Suprapubic skin (tissue), 4 donors: ENCODE data around the gene GPER1. TPM values are rescaled to one million over a fixed set of nuclear protein-coding genes. Genes with fewer than 3 reads are reported as not detected.

Experiments used
- DNase-seq, 2 donors: peaks; one replicate each; pipeline ENCODE4 v3.0.0-alpha.2; 2019; ENCODE audit warnings: low spot score in 2 of 2
- H3K27ac ChIP-seq: fragments of 200-600 bp; sonication (generic); one replicate; pipeline ENCODE4 v1.5.1; 2019
- H3K27me3 ChIP-seq: fragments of 200-600 bp; sonication (generic); one replicate; pipeline ENCODE4 v1.5.1; 2019
- H3K36me3 ChIP-seq: fragments of 200-600 bp; sonication (generic); one replicate; pipeline ENCODE4 v1.5.1; 2019
- H3K4me1 ChIP-seq: fragments of 200-600 bp; sonication (generic); one replicate; pipeline ENCODE4 v1.5.1; 2019
- H3K4me3 ChIP-seq: fragments of 200-600 bp; sonication (generic); one replicate; pipeline ENCODE4 v1.5.1; 2019; ENCODE audit warnings: mild to moderate bottlenecking
- H3K9me3 ChIP-seq: fragments of 200-600 bp; sonication (generic); one replicate; pipeline ENCODE4 v1.5.1; 2019
- CTCF ChIP-seq, 2 donors: fragments of 200-600 bp in 1 of 2; fragments of 450-650 bp in 1 of 2; sonication (generic) in 1 of 2; IDR thresholded peaks; one replicate each; pipeline ENCODE4 v1.5.1; 2016 to 2019; ENCODE audit warnings: antibody characterized with exemption in 2 of 2, mild to moderate bottlenecking in 1 of 2, moderate library complexity in 1 of 2
- EP300 ChIP-seq: sonication (generic); formaldehyde crosslinking; IDR thresholded peaks from one replicate; pipeline ENCODE4 v1.6.1; 2017; ENCODE audit warnings: antibody characterized with exemption
- POLR2A ChIP-seq, 2 donors: fragments of 450-650 bp; IDR thresholded peaks; one replicate each; pipeline ENCODE4 v1.6.1; 2017; ENCODE audit warnings: antibody characterized with exemption in 2 of 2, mild to moderate bottlenecking in 2 of 2, moderate library complexity in 2 of 2
- POLR2AphosphoS5 ChIP-seq, 3 donors: sonication (generic); formaldehyde crosslinking; IDR thresholded peaks; one replicate each; pipeline ENCODE4 v1.6.1; 2017; ENCODE audit warnings: antibody characterized with exemption in 3 of 3
- WGBS: methylation state at CpG from one replicate; pipeline ENCODE4 v1.1.5; 2018; 5-methylcytosine and 5-hydroxymethylcytosine counted together
- total RNA-seq, 4 donors: library from RNA; depleted of rRNA; stranded (reverse); fragments of >200 nt; gene quantifications; one replicate each; pipeline ENCODE4 v1.1.0, GENCODE V29; 2016

GPER1 gene
- total RNA-seq, 4 donors from 2014 or later = 2.6 to 11.9 (median 5.1) TPM

DNA sequence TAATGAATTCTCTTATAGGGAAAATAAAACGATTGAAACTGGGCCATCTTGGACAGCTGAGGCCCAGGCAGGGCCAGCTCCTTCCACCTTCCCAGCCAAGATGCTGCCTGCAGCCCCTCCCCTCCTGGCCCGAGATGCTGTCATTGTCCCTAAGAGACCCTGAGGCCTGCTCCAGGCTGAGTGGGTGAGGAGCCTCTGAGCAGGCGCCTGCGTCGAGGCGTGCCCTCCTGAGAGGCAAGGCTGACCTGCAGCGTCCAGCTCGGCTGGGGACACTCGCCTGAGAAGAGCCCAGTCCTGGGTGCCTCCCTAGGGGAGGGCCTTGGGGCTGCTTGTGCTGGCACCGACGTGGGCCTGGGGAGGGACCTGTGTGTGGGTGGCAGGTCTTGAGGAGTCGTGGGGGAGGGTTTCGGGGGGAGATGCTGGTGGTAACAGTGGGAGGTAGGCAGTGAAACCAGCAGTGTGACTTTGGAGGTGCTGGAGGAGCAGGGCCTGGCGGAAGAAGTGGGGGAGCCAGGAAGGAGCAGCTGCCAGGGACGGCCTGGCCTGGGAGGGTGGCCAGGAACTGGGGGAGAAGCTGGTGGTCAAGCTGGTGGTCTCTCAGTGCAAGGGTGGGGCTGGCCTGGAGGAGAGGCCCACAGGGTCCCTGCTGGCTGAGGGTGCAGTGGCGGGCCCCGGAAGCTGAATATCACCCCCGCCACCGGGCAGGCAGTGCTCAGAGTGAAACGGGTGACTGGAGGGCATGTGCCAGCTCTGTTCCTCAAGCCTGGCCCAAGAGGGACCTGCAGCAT lies 35.7 kb upstream of the GPER1 start:
- Histone ChIP-seq H3K27me3 (no peaks in the 10 kb centered on the region), H3K27ac (peak overlapping the region; percentile 69), H3K4me3 (no peak overlapping the region), H3K36me3 (no peaks in the 10 kb centered on the region), H3K9me3 (no peaks in the 10 kb centered on the region), H3K4me1 (peaks cover 75% of the 10 kb centered on the region)
- DNase-seq = no peak
- whole genome bisulfite sequencing = 54% methylated on average over 14 of the region's 20 CpGs
- TF ChIP-seq POLR2A (IDR thresholded peaks at IDR 0.05) (no peak), POLR2AphosphoS5 (IDR thresholded peaks at IDR 0.05) (no peak), EP300 (no peak), CTCF (IDR thresholded peaks at IDR 0.05) (no peak)

GRCh38 chr7:1053002-1053411 lies 34.9 kb upstream of the GPER1 start:
- Histone ChIP-seq H3K36me3 (peaks cover 1% of the 10 kb centered on the region), H3K4me1 (peaks cover 68% of the 10 kb centered on the region), H3K27ac (peak overlapping the region; percentile 69), H3K9me3 (no peaks in the 10 kb centered on the region), H3K27me3 (no peaks in the 10 kb centered on the region), H3K4me3 (no peak overlapping the region)
- WGBS = 47% methylated on average over 2 of the region's 17 CpGs
- TF ChIP-seq POLR2AphosphoS5 (IDR thresholded peaks at IDR 0.05) (peak in 1 of 3 donors; percentile 58), CTCF (IDR thresholded peaks at IDR 0.05) (no peak), POLR2A (IDR thresholded peaks at IDR 0.05) (no peak), EP300 (no peak)
- DNase-seq = no peak

- no peak for DNase-seq
- TF ChIP-seq POLR2A (IDR thresholded peaks at IDR 0.05) (no peak), POLR2AphosphoS5 (IDR thresholded peaks at IDR 0.05) (no peak), EP300 (no peak), CTCF (IDR thresholded peaks at IDR 0.05) (no peak)
- H3K9me3 ChIP-seq = no peaks in the 10 kb centered on the region
- no peak overlapping the region for H3K4me3 ChIP-seq
- peak overlapping the region; percentile 69 for H3K27ac ChIP-seq
- 86% methylated on average over 13 of the region's 17 CpGs for WGBS
- peaks cover 6% of the 10 kb centered on the region for H3K36me3 ChIP-seq
- H3K4me1 ChIP-seq = peaks cover 68% of the 10 kb centered on the region
- no peaks in the 10 kb centered on the region for H3K27me3 ChIP-seq
Observed at GRCh38 chr7:1053816-1054370, 34.0 kb upstream of the GPER1 start.

GRCh38 chr7:1054438-1054837 lies 33.5 kb upstream of the GPER1 start:
- 77% methylated on average over 16 of the region's 25 CpGs for WGBS
- no peaks in the 10 kb centered on the region for H3K27me3 ChIP-seq
- DNase-seq = no peak

More at GRCh38 chr7:1054438-1054837, 33.5 kb upstream of the GPER1 start:
- no peak for TF ChIP-seq CTCF (IDR thresholded peaks at IDR 0.05)
- TF ChIP-seq EP300 = no peak
- TF ChIP-seq POLR2A (IDR thresholded peaks at IDR 0.05) = no peak
- TF ChIP-seq POLR2AphosphoS5 (IDR thresholded peaks at IDR 0.05) = no peak
- peak overlapping the region; percentile 47 for H3K27ac ChIP-seq
- H3K36me3 ChIP-seq = peaks cover 6% of the 10 kb centered on the region
- peaks cover 71% of the 10 kb centered on the region for H3K4me1 ChIP-seq
- no peak overlapping the region for H3K4me3 ChIP-seq
- no peaks in the 10 kb centered on the region for H3K9me3 ChIP-seq
